ENCODE measurements around the gene BMERB1. TPM values are rescaled to one million over a fixed set of nuclear protein-coding genes. Genes with fewer than 3 reads are reported as not detected.

BMERB1 gene
- total and polyA plus RNA-seq, 2 experiments from 2014 or later, result 17.3 to 28.1 TPM

DNA sequence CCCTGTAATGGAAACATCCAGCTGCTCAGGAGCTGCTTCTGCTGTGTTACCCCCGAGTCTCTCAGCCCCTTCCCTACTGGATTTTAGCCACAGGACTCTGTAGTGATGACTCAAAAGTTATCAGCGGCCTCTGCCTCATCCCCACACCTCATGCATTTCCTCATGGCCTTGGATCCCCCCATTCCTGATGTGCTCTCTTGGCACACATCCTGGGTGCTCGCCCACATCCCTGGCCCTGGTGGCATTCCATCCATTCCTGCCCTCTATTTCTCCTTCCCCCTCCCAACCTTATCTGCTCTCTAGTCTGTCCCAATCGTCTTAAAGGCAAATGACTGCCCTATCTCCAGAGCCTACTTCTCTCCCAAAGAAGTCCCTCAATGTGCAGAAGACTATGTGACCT lies 184.0 kb downstream of the BMERB1 start (continued):
- TF ChIP-seq, protein P1, sequence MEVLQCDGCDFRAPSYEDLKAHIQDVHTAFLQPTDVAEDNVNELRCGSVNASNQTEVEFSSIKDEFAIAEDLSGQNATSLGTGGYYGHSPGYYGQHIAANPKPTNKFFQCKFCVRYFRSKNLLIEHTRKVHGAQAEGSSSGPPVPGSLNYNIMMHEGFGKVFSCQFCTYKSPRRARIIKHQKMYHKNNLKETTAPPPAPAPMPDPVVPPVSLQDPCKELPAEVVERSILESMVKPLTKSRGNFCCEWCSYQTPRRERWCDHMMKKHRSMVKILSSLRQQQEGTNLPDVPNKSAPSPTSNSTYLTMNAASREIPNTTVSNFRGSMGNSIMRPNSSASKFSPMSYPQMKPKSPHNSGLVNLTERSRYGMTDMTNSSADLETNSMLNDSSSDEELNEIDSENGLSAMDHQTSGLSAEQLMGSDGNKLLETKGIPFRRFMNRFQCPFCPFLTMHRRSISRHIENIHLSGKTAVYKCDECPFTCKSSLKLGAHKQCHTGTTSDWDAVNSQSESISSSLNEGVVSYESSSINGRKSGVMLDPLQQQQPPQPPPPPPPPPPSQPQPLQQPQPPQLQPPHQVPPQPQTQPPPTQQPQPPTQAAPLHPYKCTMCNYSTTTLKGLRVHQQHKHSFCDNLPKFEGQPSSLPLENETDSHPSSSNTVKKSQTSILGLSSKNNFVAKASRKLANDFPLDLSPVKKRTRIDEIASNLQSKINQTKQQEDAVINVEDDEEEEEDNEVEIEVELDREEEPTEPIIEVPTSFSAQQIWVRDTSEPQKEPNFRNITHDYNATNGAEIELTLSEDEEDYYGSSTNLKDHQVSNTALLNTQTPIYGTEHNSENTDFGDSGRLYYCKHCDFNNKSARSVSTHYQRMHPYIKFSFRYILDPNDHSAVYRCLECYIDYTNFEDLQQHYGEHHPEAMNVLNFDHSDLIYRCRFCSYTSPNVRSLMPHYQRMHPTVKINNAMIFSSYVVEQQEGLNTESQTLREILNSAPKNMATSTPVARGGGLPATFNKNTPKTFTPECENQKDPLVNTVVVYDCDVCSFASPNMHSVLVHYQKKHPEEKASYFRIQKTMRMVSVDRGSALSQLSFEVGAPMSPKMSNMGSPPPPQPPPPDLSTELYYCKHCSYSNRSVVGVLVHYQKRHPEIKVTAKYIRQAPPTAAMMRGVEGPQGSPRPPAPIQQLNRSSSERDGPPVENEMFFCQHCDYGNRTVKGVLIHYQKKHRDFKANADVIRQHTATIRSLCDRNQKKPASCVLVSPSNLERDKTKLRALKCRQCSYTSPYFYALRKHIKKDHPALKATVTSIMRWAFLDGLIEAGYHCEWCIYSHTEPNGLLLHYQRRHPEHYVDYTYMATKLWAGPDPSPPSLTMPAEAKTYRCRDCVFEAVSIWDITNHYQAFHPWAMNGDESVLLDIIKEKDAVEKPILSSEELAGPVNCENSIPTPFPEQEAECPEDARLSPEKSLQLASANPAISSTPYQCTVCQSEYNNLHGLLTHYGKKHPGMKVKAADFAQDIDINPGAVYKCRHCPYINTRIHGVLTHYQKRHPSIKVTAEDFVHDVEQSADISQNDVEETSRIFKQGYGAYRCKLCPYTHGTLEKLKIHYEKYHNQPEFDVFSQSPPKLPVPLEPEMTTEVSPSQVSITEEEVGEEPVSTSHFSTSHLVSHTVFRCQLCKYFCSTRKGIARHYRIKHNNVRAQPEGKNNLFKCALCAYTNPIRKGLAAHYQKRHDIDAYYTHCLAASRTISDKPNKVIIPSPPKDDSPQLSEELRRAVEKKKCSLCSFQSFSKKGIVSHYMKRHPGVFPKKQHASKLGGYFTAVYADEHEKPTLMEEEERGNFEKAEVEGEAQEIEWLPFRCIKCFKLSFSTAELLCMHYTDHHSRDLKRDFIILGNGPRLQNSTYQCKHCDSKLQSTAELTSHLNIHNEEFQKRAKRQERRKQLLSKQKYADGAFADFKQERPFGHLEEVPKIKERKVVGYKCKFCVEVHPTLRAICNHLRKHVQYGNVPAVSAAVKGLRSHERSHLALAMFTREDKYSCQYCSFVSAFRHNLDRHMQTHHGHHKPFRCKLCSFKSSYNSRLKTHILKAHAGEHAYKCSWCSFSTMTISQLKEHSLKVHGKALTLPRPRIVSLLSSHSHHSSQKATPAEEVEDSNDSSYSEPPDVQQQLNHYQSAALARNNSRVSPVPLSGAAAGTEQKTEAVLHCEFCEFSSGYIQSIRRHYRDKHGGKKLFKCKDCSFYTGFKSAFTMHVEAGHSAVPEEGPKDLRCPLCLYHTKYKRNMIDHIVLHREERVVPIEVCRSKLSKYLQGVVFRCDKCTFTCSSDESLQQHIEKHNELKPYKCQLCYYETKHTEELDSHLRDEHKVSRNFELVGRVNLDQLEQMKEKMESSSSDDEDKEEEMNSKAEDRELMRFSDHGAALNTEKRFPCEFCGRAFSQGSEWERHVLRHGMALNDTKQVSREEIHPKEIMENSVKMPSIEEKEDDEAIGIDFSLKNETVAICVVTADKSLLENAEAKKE (CRISPR knock-in tag; IDR thresholded peaks at IDR 0.05), result no peak

DNA sequence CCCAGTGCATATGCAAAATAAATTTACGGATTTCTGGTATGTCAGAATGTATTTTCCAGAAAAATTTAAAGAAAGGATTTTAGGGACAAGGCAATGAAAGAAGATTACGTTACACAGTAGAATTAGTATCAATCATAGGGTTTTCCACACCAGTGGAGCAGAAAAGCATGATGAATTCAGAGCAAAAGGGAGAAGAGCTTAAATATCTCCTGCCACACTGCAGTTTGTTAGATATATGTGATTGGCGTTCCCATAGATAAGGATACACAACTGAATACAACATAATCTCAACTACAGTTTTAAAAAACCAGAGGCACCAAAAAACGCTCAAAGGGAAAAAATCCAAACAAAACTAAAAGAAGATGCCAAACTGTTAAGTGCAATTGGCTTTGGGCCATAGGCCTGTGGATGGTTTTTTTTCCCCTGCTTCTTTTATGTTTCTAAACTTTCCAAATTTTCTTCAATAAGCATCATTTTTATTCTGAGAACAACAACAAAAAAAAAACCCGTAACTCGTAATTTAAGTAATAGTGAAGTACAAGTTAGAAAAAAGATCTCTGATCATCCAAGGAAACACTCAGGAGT lies 186.3 kb downstream of the BMERB1 start:
- H3K27ac Mint-ChIP-seq, result no peak overlapping the region
- Histone ChIP-seq H3K9me2 (ENCODE audit: insufficient read depth) (no peaks in the 10 kb centered on the region), H3K79me2 (replicated peaks; ENCODE audit: insufficient read depth) (no peaks in the 10 kb centered on the region), H3K36me3 (ENCODE audit: insufficient read depth) (peaks cover 20% of the 10 kb centered on the region), H2AFZ (no peak overlapping the region), H3F3A (replicated peaks; ENCODE audit: low read depth) (no peaks in the 10 kb centered on the region), H4K20me1 (replicated peaks; ENCODE audit: insufficient read depth) (no peaks in the 10 kb centered on the region), H3K4me2 (no peak overlapping the region), H3K4me3 (no peak overlapping the region), H3K27ac (ENCODE audit: low read depth) (no peak overlapping the region), H3K4me1 (ENCODE audit: insufficient read depth) (no peaks in the 10 kb centered on the region), H3K27me3 (ENCODE audit: insufficient read depth) (no peaks in the 10 kb centered on the region)
- DNase-seq (ENCODE audit: low spot score) (no peak), ATAC-seq (no peak)
- no peaks in the 10 kb centered on the region for H3K27me3 Mint-ChIP-seq (ENCODE audit: insufficient read depth, low read depth, poor library complexity)
- H3K9me3 Mint-ChIP-seq, result no peaks in the 10 kb centered on the region
- H3K4me3 Mint-ChIP-seq, result no peak overlapping the region
- no peaks in the 10 kb centered on the region for H3K4me1 Mint-ChIP-seq
- peaks cover 57% of the 10 kb centered on the region for H3K36me3 Mint-ChIP-seq (ENCODE audit: low read depth)
- no peak for TF ChIP-seq EZH2 (IDR thresholded peaks at IDR 0.05; ENCODE audit: low read depth, unreplicated experiment)
- TF ChIP-seq ZNF114 (CRISPR knock-in tag; IDR thresholded peaks at IDR 0.05), result no peak
- no peak for TF ChIP-seq POLR2AphosphoS5 (IDR thresholded peaks at IDR 0.05; ENCODE audit: low read depth)
- no peak for TF ChIP-seq EZH2phosphoT487 (IDR thresholded peaks at IDR 0.05; ENCODE audit: unreplicated experiment)
- TF ChIP-seq, protein P2, sequence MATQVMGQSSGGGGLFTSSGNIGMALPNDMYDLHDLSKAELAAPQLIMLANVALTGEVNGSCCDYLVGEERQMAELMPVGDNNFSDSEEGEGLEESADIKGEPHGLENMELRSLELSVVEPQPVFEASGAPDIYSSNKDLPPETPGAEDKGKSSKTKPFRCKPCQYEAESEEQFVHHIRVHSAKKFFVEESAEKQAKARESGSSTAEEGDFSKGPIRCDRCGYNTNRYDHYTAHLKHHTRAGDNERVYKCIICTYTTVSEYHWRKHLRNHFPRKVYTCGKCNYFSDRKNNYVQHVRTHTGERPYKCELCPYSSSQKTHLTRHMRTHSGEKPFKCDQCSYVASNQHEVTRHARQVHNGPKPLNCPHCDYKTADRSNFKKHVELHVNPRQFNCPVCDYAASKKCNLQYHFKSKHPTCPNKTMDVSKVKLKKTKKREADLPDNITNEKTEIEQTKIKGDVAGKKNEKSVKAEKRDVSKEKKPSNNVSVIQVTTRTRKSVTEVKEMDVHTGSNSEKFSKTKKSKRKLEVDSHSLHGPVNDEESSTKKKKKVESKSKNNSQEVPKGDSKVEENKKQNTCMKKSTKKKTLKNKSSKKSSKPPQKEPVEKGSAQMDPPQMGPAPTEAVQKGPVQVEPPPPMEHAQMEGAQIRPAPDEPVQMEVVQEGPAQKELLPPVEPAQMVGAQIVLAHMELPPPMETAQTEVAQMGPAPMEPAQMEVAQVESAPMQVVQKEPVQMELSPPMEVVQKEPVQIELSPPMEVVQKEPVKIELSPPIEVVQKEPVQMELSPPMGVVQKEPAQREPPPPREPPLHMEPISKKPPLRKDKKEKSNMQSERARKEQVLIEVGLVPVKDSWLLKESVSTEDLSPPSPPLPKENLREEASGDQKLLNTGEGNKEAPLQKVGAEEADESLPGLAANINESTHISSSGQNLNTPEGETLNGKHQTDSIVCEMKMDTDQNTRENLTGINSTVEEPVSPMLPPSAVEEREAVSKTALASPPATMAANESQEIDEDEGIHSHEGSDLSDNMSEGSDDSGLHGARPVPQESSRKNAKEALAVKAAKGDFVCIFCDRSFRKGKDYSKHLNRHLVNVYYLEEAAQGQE (IDR thresholded peaks at IDR 0.05; ENCODE audit: unreplicated experiment), result no peak
- TF ChIP-seq NANOG (IDR thresholded peaks at IDR 0.05; ENCODE audit: borderline replicate concordance), result no peak
